ENCODE measurements around the gene PDSS1.

The PDSS1 gene

GRCh38 chr10:26792758-26793495 lies 95.4 kb downstream of the PDSS1 start:
- DNase-seq (ENCODE audit: low read depth in 2 of 2, low spot score in 1 of 2) = no peak
